GM19455 (cell line): Measurements from ENCODE around the gene XIAP.
"Not testable (repeated sequence)": the region's sequence is repeated elsewhere in the genome, so short reads cannot be mapped to it uniquely, and the experiment has no call there.

Experiments used
- ATAC-seq: cut with Tn5 transposase; IDR thresholded peaks from one replicate; pipeline ENCODE4 v1.9.1; 2021; ENCODE audit not compliant: unreplicated experiment

Gene XIAP

GRCh38 chrX:123859846-123860838, at the start of gene XIAP:
Gene XIAP (plus strand): TSS chrX:123860053. CDS start chrX:123885663, 25,610 bp downstream.
- ATAC-seq = peak; percentile 82

- no peak for ATAC-seq
These were observed 45.5 kb upstream of the XIAP start for GRCh38 chrX:123814343-123814742.

- ATAC-seq = not testable (repeated sequence)
These were observed 44.9 kb upstream of the XIAP start for GRCh38 chrX:123814934-123815394.

GRCh38 chrX:123817288-123817894, 42.5 kb upstream of the XIAP start:
- no peak for ATAC-seq

GRCh38 chrX:123818243-123818642, 41.6 kb upstream of the XIAP start:
- ATAC-seq = no peak

GRCh38 chrX:123822965-123823364, 36.9 kb upstream of the XIAP start:
- ATAC-seq = no peak

- ATAC-seq = peak; percentile 82
These were observed 29.5 kb upstream of the XIAP start for GRCh38 chrX:123830309-123830708.

GRCh38 chrX:123833387-123833786, 26.5 kb upstream of the XIAP start:
- no peak for ATAC-seq

GRCh38 chrX:123834116-123834515, 25.7 kb upstream of the XIAP start:
- no peak for ATAC-seq

GRCh38 chrX:123835661-123836371, 24.0 kb upstream of the XIAP start:
- no peak for ATAC-seq

GRCh38 chrX:123845129-123845528, 14.7 kb upstream of the XIAP start:
- not testable (repeated sequence) for ATAC-seq

- no peak for ATAC-seq
These were observed 13.2 kb upstream of the XIAP start for GRCh38 chrX:123846577-123847038.

- ATAC-seq = no peak
These were observed 12.8 kb upstream of the XIAP start for GRCh38 chrX:123847056-123847455.

- ATAC-seq = no peak
These were observed 10.8 kb upstream of the XIAP start for GRCh38 chrX:123849096-123849495.

- ATAC-seq = not testable (repeated sequence)
These were observed 9.9 kb upstream of the XIAP start for GRCh38 chrX:123849906-123850305.

GRCh38 chrX:123851079-123851478, 8.8 kb upstream of the XIAP start:
- no peak for ATAC-seq

GRCh38 chrX:123854329-123854728, 5.5 kb upstream of the XIAP start:
- no peak for ATAC-seq

GRCh38 chrX:123859409-123859845, 426 bp upstream of the XIAP start:
- no peak for ATAC-seq

- ATAC-seq = no peak
These were observed 1.1 kb downstream of the XIAP start for GRCh38 chrX:123860983-123861382.

- no peak for ATAC-seq
These were observed 9.6 kb downstream of the XIAP start for GRCh38 chrX:123869488-123869887.

- ATAC-seq = no peak
These were observed 11.5 kb downstream of the XIAP start for GRCh38 chrX:123871309-123871708.
